Omental fat pad (tissue), 4 donors: ENCODE data around the gene SNHG17. TPM values are rescaled to one million over a fixed set of nuclear protein-coding genes. Genes with fewer than 3 reads are reported as not detected.
"Not testable (repeated sequence)": the region's sequence is repeated elsewhere in the genome, so short reads cannot be mapped to it uniquely, and the experiment has no call there.

Experiments used
- ATAC-seq: fragments of 150-250 bp; one replicate; pipeline ENCODE4 v1.9.1; 2016; ENCODE audit warnings: mild to moderate bottlenecking, moderate library complexity; ENCODE audit not compliant: low FRiP score
- DNase-seq: peaks from one replicate; pipeline ENCODE4 v3.0.0-alpha.2; 2019; ENCODE audit warnings: low spot score
- total RNA-seq, 4 donors: library from RNA; depleted of rRNA; stranded (reverse); fragments of >200 nt; gene quantifications; one replicate each; pipeline ENCODE4 v1.1.0, GENCODE V29; 2016
- TF ChIP-seq, protein P1 (sequence below), 3 donors: fragments of 450-650 bp; IDR thresholded peaks; one replicate each; pipeline ENCODE4 v1.5.1; 2016 to 2017; ENCODE audit warnings: antibody characterized with exemption in 3 of 3, mild to moderate bottlenecking in 3 of 3, moderate library complexity in 2 of 3

Gene SNHG17
- total RNA-seq, 4 donors from 2014 or later: 19.5 to 66.1 (median 33.4) TPM

- ATAC-seq: no peak
- DNase-seq: no peak
- TF ChIP-seq, protein P1, sequence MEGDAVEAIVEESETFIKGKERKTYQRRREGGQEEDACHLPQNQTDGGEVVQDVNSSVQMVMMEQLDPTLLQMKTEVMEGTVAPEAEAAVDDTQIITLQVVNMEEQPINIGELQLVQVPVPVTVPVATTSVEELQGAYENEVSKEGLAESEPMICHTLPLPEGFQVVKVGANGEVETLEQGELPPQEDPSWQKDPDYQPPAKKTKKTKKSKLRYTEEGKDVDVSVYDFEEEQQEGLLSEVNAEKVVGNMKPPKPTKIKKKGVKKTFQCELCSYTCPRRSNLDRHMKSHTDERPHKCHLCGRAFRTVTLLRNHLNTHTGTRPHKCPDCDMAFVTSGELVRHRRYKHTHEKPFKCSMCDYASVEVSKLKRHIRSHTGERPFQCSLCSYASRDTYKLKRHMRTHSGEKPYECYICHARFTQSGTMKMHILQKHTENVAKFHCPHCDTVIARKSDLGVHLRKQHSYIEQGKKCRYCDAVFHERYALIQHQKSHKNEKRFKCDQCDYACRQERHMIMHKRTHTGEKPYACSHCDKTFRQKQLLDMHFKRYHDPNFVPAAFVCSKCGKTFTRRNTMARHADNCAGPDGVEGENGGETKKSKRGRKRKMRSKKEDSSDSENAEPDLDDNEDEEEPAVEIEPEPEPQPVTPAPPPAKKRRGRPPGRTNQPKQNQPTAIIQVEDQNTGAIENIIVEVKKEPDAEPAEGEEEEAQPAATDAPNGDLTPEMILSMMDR (IDR thresholded peaks at IDR 0.05): no peak
Measured at GRCh38 chr20:38420388-38421085, 14.6 kb downstream of the SNHG17 start.

DNA sequence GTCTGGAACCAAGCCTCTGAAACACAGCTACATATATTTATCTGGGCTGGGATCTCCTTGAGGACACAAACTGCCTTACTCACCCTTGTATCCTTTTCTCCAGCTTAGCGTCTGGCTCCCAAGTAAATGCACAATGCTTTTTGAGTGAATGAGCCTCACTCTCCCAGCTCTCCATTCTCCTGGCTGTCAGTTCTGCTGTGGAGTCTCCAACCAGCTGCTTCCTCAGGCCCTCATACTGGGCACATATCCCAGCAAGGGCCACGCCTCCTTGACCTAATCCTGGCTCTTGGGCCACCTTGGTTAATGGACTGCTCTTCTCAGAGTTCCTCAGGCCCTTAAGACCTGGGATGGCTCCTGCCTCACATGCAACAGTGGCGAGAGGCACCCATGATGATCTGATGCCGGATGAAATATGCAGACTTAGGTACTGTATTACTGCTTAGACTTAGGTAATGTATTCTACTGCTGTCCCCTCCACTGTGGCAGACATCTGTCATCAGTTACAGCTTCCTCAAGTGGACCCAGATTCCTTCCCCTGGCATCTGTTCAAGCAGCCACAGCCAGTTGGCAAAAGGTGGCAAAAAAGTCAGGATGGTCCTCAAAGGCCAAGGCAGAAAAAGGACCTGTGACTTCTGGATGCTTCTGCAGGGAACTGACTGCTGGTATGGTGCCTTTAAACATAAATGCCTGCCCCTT, 16.5 kb downstream of the SNHG17 start:
- ATAC-seq (no peak), DNase-seq (no peak)
- TF ChIP-seq, protein P1 (IDR thresholded peaks at IDR 0.05): no peak

- DNase-seq: no peak
- no peak for ATAC-seq
- TF ChIP-seq, protein P1 (IDR thresholded peaks at IDR 0.05): no peak
Measured at GRCh38 chr20:38414769-38415450, 20.2 kb downstream of the SNHG17 start.

GRCh38 chr20:38412877-38413577, 22.1 kb downstream of the SNHG17 start:
- TF ChIP-seq, protein P1 (IDR thresholded peaks at IDR 0.05): no peak
- no peak for ATAC-seq
- no peak for DNase-seq

DNA sequence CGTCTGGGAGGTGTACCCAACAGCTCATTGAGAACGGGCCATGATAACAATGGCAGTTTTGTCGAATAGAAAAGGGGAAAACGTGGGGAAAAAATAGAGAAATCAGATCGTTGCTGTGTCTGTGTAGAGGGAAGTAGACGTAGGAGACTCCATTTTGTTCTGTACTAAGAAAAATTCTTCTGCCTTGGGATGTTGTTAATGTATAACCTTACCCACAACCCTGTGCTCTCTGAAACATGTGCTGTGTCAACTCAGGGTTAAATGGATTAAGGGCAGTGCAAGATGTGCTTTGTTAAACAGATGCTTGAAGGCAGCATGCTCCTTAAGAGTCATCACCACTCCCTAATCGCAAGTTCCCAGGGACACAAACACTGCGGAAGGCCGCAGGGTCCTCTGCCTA, 27.3 kb downstream of the SNHG17 start:
- not testable (repeated sequence) for DNase-seq, ATAC-seq

DNA sequence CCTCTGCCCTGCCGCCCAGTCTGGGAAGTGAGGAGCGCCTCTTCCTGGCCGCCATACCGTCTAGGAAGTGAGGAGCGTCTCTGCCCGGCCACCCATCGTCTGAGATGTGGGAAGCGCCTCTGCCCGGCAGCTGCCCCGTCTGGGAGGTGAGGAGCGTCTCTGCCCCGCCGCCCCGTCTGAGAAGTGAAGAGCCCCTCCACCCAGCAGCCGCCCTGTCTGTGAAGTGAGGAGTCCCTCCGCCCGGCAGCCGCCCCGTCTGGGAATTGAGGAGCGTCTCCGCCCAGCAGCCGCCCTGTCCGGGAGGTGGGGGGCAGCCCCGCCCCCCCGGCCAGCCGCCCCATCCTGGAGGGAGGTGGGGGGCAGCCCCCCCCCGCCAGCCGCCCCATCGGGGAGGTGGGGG, 27.8 kb downstream of the SNHG17 start:
- ATAC-seq (no peak), DNase-seq (no peak)
- TF ChIP-seq, protein P1 (IDR thresholded peaks at IDR 0.05): no peak

DNA sequence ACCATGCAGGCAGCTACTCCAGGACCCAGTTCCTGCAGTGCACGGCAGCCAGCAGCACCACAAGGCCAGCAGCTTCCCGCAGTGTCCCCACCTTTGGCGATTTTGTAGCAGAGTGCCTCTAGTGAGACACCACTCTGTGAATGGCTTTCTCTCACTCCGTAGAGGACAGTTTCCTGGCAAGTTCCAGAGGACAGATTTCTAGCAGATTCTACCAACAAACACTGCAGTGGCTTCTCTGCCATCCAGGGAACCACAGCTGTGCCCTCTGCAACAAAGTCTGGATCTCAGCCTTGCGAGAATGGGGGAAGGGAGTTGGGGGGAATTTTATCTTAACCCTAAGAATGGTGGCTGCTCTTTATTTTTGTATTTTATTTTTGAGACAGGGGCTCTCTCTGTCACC, 28.7 kb downstream of the SNHG17 start:
- DNase-seq (no peak), ATAC-seq (no peak)
- TF ChIP-seq, protein P1 (IDR thresholded peaks at IDR 0.05): no peak
